GM12801 (cell line): ENCODE measurements around the gene EFHD1.

Source experiments
- CTCF ChIP-seq: IDR thresholded peaks from one replicate; pipeline ENCODE4 v1.5.1; 2011; ENCODE audit warnings: control low read depth; ENCODE audit not compliant: insufficient read length; ENCODE audit errors: extremely low read depth

The EFHD1 gene

DNA sequence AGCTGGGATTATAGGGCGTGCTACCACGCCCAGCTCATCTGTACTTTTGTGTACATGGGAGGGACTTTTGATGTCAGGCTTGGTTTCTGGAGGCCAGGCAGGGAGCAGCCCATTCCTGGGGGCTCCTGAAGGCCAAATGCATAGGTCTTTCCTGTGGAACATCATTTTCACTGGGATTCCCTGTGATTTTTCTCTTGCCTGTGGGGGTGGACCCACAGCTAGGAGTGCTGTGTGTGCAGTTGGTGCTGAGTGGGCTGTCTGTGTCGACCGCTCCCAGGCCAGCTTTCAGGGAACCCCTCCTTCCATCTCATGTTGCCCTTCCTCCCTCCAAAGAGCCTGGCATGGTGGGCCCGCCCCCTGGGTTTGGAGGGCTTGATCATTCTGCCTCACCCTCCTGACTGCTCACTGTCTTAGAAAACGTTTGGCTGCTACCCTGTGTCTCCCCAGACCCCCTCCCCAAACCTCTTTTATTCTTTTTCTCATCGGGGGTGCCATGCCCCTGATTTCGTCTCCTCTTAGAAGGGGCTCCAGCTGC, 10.5 kb downstream of the EFHD1 start:
- TF ChIP-seq CTCF: no peak

- no peak for TF ChIP-seq CTCF
Measured at GRCh38 chr2:232645061-232645460, 11.7 kb downstream of the EFHD1 start.

- TF ChIP-seq CTCF: no peak
Measured at GRCh38 chr2:232646726-232647125, 13.3 kb downstream of the EFHD1 start.

DNA sequence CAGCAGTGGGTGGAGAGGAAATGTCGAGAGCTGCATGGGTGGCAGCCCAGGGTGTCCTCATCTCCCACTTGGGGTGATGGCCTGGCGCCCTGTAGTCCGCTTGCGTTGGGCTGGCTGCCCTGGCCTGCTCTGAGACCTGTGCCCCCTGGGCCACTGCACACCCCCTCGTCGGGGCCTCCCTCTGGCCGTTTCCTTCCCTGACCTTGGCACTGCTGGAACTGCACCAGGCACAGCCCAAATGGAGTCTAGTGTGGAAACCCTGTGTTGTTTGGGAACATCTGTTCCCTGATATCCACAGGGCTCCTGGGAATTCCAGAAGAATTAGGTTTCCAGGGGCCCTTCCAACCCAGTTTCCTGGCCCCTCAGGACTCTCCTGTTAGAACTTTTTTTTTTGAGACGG, 13.9 kb downstream of the EFHD1 start:
- no peak for TF ChIP-seq CTCF

- no peak for TF ChIP-seq CTCF
Measured at GRCh38 chr2:232649033-232649432, 15.6 kb downstream of the EFHD1 start.

- no peak for TF ChIP-seq CTCF
Measured at GRCh38 chr2:232652505-232652851, 19.1 kb downstream of the EFHD1 start.

DNA sequence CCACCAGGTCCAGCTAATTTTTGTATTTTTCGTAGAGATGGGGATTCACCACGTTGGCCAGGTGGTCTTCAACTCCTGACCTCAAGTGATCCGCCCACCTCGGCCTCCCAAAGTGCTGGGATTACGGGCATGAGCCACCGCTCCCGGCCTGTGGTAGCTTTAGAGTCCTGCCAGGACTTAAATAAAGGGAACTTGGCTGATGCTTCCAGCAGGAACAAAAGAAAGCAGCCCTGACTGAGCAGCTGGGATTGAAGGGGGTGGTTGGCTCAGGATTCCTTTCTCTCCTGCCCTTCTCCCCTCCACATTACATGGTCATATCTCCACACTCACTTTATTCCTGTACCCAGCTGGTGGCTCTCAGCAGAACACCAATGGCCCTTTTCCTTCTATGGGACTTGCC, 20.0 kb downstream of the EFHD1 start:
- no peak for TF ChIP-seq CTCF

- no peak for TF ChIP-seq CTCF
Measured at GRCh38 chr2:232655392-232655791, 22.0 kb downstream of the EFHD1 start.
